MV-4-11 (cell line): ENCODE data around the gene OSBPL3.
A peak's percentile ranks its signal among the peaks of the same experiment; 100 is the strongest.
"Not testable (repeated sequence)": the region's sequence is repeated elsewhere in the genome, so short reads cannot be mapped to it uniquely, and the experiment has no call there.

Experiments used
- DNase-seq: peaks from one replicate; lab custom pipeline; 2025; lab: John Stamatoyannopoulos, UW

OSBPL3 gene

DNA sequence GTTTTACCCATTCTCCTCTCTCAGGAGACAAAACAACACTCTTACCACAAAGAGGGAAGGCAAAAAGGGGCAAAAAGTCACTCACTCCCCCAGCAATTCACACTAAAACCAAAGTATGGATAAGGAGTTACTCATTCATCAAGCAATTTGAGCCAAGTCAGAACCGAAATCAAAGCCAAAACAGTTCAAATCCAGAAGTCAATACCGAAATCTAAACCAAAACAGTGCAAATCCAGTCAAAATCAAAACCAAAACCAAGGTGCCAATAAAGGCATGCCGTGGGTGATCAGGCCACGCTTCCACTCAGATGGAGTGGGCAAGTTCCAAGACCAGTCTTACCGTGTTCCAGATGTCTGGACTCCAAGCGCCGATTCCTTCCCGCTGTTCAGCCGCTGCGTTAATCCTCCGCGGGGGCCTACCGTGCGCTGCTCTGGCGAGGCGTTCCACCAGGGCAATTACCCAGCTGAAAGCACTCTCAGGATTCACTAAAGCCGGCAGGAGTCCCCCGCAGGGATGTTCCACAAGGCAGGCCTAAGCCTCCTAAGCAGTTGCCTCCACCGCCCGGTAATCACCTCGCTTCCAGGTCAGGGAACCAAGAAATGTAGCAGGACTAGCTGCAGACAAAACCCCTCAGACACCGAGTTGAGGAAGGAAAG lies 185.1 kb downstream of the OSBPL3 start:
- not testable (repeated sequence) for DNase-seq

DNA sequence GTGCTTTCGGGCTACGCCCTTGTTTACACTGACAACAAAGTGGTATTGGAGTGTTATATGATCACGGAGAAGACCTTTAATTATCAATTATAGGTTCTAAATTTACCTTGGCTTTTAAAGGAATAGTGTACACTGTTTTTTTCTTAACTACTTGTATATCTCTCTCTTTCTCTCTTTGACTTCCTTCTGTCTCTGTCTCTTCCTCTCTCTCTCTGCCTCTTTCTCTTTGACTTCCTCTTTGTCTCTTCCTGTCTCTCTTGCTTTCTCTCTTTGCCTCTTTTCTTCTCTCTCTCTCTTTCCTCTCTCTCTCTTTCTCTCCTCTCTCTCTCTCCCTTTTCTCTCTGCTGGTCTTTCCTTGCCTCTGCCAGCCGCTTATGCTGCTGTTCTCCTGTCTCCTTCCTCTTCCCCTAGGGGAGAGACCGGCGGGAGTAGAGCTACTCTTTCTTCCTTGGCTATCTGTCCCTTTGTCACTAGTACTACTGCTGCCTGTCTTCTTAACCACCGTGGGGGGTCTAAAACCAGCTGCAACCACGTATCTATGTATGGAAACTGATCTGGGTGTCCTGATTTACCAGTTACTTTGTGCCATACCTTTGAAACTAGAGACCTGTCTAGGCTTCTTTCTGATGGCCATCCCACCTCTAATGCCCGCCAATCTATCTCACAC lies 185.9 kb downstream of the OSBPL3 start:
- peak; percentile 55 for DNase-seq

DNA sequence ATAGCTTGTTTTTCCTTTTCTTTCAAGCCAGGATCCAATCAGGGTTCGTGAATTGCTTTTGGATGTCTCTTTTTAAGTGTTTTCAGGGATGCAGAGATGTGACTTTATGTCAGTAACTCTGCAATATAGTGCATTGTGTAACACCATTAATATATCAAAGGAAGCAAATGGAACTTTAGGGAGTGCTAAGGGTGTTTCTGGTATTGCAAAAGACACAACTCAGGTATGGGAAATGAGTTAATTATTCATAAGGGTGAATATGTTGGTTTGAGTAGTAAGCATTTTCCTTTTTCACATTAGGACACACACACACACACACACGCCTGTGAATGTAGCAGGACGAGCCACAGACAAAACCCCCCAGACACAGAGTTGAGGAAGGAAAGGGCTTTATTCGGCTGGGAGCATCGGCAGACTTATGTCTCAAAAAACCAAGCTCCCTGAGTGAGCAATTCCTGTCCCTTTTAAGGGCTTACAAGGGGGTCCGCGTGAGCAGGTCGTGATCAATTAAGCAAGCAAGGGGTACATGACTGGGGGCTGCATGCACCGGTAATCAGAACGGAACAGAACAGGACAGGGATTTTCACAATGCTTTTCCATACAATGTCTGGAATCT lies 190.9 kb downstream of the OSBPL3 start:
- DNase-seq: no peak

DNA sequence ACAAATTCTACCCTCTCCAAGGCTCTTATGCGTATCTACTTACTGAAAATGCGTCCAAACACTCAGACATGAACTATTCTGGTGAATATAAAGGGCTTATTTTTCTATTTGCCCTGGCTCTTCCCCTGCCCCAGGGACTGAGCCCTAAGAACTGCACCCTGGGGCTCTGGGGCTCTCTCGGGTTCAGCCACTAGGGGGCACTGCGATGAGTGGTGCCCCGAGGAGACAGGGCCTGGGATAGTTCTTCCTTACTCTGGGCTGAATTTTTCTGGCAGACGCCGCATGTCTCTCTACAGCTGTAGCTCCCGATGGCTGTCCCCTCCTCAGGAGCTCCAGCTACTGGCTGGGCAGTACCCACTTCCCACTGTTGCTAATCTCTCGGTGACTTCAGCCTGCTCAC lies 191.9 kb downstream of the OSBPL3 start:
- no peak for DNase-seq

DNA sequence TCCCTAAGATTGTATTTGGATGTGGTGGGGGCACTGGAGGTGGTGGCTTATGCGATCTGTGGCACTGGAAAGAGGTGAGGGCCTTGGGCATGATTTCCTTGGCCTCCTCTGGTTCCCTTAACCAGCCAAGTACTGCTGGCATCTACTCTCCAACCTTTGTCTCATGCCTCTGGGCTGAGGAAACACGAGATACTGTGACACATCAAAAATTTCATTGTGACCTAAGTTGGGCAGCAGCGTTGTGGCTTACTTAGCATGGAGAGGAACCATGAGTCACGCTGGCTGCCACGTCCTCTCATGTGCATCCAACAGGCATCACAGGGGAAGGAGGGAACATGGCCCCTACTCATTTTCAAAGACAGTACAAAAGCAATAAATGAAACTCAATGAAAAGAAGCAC lies 193.0 kb downstream of the OSBPL3 start:
- DNase-seq: peak; percentile 94

DNA sequence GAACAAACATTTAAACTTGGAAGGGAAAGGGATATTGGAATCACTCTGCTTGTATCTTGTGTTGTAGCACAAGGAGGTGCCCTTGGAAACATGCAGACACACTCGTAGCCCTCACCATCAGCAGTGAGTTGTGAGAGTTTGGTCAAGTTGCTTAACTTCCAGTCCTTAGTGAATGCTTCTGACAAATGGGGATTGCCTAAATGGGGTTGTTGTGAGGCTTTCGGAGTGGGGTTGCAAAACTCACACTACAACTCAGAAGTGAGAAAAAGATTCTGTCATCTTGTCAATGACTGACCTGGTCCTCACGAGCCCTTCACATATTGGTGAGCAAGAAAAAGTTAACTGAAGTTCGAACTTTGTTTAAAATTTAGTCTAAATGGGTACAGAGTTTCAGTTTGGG lies 193.7 kb downstream of the OSBPL3 start:
- DNase-seq: peak; percentile 89

DNA sequence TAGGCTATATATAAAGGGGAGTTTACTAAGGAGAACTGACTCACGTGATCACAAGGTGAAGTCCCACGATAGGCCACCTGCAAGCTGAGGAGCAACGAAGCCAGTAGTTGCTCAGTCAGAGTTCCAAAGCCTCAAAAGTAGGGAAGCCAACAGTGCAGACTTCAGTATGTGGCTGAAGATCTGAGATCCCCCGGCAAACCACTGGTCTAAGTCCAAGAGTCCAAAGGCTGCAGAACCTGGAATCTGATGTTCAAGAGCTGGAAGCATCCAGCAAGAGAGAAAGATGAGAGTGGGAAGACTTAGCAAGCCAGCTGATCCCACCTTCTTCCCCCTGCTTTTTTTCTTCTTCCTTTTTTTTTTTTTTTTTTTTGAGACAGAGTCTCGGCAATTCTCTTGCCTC lies 195.7 kb downstream of the OSBPL3 start:
- no peak for DNase-seq

DNA sequence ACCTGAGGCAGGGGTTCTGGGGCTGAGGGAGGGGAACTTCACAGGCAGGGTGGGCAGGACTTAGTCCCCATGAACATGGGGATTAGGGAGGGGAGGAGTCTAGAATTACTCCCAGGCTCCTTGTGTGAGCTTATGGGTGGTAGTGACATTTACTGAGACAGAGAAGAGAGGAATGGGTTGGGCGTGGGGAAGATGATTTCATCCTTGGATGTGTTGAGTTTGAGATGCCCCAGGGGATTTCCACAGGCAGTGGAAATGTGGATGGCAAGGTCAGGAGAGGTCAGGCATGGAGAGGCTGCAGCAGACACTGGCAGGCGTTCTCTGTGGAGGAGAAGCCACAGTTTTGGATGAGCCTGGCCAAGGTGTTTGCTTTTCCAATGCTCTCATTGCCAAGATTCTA lies 196.3 kb downstream of the OSBPL3 start:
- DNase-seq: no peak

DNA sequence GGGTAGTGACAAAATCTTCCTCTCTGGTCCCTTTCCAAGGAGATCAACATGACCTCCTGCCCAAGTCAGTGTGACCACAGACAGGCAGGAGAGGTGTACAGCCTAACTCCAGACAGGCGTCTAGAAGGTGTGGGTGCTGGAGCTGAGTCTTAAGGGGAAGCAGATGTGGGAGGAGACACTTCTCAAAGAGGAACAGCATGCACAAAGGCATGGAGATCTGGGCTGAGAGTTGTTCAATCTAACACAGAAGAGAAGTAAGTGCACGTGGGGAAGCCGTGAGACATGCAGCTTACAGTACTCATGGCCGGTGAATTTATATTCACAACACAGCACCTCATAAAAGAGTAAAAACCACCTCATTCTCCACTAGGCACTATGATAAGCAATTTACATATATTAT lies 198.9 kb downstream of the OSBPL3 start:
- DNase-seq: peak; percentile 65

DNA sequence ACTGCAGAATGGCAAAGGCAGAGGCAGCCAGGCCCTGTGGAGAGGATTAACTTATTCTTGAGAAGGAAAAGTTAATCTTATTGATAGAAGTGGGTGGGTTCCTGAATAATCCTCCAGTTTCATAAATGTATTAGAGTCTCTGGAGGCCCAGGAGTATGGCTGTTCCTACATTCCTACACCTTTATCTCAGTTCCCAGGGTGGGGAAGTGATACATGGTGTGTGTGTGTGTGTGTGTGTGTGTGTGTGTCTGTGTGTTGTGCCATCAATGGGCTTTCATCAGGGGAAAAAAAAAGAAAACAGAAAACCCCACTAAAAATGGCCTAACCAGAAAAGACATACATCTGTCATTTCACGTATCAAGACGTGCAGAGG lies 200.7 kb downstream of the OSBPL3 start:
- no peak for DNase-seq

DNA sequence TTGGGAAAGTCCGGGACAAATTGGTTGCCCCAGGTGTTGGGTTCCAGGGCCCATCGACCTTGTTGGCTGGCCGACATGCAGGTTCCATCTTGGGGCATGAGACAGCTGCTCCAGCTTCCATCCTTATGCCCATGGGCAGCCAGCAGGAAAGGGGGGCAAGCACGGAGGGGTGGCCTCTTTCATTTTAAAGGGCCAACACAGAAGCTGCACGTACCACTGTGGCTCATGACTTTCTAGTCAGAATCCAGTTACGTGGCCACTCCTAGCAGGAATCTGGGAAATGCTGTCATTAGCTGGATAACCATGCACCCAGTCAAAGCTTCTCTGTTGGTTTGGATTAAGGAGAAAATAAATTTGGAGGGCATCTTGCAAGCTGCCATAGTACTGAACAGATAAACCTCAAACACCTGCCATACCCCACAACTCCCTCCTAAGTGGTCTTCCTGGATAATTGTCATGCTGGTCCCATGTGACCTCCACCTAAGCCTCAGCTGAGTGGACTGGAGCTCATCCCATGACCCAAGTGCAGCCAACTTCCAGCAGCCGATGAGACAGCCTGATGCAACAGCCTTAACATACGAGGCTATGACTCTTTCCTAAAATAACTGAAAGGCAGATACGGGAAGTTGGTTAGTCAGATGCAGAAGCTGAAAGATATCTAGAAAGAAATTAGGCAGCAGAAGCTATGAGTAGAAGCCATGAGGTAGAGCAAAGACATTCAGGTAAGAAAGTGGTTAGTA lies 201.3 kb downstream of the OSBPL3 start:
- peak; percentile 97 for DNase-seq

DNA sequence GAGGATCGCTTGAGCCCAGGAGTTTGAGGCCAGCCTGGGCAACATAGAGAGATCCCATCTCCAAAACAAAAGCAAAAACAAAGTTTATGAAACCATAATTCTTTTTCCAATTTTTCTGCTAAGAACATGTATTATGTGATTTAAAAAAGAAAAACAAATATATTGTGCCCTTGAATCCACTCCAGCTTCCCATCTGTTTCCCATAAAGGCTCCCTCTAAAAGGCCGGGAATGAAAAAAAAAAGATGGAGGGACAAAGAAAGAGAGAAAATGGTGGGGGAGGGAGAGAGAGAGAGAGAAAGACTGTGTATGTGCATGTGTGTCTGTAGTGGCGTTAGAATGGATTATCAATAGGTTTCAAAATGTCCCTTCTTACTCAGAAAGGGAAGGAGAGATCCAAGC lies 202.2 kb downstream of the OSBPL3 start:
- DNase-seq: no peak

DNA sequence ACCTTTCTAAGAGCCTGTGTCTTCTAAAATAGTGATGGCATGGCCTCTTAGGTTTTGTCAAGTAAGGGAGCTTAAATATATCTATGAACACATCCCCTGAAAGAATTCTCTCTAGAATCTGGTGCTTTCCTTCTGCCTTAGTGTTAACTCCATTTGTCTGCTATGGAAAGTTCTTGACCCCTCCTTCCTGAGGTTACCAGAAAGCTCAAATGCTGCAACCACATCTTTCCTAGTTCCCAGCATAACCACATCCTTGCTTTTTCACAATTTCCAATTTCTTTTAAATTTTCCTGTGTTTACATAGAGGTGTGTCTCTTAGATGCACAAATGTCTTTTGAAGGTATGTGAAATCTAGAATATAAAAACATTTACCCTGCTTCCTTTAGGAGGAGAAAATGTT lies 206.3 kb downstream of the OSBPL3 start:
- DNase-seq: no peak

DNA sequence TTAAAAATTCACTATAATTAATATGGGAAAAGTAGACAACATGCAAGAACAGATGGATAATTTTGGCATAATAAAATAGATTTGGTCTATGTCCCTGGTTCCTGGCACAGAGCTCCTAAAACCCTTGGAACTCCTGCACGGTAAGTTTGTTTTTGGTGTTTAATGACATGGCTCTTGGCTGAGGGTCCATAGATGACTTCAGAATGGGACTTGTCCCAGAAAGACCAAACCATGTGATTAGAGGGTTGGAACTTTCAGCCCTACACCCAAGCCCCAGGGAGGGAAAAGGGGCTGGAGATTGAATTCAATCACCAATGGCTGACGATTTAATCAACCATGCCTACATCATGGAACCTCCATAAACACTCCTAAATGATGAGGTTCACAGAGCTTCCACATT lies 210.1 kb downstream of the OSBPL3 start:
- no peak for DNase-seq

DNA sequence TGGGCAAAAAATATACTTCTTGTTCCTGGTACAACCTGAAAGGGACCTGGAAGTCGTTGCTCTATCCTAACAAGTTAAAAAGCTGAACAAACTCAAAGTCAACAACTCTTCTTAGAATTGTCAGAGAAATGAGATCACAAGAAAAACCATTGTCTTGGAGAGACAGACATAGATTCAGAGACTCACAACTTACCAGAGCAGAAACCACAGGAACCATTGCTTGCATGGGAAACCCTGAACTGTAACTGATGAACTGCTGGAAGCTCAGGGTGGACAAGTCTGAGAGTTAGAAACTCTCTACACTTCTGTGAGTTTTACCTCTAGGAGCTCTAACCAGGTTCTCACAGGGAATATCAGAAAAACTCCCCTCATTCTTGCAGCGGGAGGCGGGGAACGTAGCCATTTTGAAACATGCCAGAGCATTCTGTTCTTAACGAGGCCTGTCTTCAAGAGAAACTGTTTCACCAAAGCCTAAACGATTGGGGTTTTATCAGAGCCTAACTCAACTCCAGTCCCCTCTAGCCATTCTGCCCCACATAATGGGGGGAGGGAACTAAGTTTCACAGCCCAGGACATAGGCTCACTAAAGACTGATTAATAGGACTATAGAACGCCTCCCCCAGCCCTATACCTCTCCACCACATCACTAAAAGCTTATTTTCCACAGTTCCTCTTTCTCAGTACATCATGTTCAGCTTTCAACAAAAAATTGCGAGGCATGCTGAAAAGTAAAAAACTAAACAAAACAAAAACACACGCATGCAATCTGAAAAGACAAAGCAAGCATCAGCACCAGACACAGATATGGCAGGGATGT lies 210.8 kb downstream of the OSBPL3 start:
- DNase-seq: peak; percentile 58

DNA sequence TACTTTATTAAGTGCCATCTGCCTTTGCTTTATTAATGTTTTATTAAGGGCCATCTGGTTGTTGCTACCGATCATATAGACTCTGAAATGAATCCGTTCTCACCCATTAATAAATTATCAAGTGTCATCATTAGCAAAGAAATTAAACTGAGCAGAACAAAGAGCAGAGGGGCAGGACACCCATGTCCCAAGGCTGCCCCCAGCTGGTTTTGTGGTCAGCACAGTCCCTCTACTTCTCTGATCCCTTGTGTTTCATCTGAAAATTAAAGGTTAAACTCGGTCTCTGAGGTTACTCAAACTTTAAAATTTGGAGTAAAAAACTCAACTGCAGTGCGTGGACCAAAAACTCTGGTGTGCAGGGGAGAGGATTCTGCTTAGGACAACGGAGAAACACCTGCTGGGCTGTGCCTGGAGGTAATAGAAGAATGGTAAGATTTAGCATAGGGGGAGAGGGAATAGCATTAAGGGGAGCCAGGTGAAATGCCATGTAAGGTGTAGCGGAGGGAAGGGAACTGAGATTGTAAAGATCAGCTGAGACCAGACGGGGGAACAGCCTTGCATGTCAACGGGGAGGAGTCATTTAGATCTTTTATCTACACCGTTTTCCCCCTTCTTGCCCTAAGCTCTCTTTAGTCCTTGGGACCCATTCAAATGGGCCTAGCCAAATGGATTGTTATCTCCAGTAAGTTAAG lies 212.0 kb downstream of the OSBPL3 start:
- DNase-seq: no peak

DNA sequence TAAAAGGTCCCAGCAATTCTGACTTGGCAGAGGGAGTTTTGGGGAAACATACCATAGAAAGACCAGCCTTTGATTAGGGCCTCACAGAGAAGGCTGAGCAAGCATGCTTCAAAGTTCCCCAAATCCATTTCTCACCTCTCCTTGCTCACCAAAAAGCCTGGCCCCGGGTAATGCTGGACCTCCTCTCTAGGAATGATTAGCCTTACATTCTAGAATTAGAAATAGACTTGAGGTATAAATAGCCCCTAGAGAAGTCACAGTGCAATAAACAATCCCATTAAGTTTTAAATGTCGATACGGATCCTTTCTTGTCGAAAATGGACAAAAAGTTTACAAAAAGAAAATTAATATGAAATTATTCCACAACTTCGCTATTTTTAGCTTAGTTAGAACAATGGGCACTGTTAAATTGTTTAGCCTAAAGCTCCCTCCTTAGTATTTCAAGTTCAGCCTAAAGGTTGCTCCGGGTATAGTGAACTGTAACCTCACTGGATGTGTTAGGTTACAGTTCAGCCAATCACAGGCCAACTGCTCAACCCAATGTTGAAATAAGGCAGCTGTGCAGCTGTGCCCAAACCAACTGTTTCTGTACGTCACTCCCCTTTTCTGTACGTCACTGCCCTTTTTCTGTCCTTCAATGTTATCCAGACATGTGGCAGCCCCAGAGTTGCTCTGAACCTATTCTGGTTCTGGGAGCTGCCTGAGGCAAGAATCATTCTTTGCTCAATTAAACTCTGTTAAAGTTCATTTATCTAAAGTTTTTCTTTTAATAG lies 214.8 kb downstream of the OSBPL3 start:
- peak; percentile 85 for DNase-seq

DNA sequence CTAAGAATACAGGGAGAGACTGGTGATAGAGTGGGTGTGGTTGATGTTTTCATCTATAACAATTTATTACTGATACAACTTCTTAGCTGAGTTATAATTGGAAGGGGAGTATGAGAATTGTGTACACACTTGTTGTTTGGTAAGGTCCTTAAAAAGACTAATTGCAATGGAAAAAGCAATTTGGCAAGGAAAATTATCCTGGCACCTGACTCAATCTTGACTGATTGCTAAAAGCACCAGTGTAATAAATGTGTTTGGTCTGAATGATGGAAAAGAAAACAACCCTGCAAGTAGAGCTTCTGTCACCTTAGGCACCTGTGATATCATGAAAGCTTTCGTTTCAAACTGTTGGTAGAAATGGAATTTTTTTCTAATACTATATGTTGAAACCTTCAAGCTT lies 216.0 kb downstream of the OSBPL3 start:
- DNase-seq: no peak

DNA sequence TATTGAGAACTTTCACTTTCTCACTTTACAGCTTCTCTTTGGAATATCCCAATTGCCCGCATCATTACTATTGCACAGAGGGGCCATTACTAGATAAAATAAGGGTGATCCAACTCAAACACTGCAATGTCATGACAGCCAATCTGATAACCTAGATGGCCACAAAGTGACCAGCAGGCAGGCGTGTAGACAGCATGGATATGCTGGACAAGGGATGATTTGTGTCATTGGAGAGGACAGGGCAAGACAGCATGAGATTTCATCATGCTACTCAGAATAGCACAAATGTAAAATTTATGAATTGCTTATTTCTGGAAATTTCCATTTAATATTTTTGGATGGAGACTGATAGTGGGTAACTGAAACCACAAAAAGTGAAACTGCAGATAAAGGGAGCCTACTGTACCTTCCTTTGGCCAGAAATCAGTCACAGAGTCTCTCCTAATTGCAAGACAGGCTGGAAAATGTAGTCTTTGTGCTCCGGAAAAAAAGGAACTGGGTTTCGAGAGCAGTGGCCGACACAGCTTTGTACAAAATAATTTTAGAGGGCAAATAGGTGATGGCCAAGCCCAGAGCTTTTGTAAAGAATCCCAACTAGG lies 216.6 kb downstream of the OSBPL3 start:
- DNase-seq: peak; percentile 17

DNA sequence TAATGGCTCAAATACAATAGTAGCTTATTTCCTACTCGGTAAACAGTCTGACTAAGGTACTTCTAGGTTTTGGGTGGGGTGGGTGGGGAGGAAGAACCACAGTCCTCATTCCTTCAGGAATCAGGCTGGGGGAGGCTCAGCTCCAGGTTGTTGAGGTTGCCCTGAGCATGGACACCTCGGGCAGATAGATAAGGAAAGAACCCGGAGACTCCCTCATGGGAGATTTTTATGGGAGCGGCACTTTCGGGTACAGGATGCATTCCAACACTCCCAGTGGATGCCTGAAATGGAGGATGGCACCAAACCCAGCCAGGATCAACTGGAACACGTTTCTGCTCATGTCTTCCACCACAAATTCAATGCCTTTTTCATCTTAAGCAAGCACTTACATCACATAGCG lies 217.2 kb downstream of the OSBPL3 start:
- no peak for DNase-seq
